ENCODE measurements around the gene TRAF3IP1. TPM values are rescaled to one million over a fixed set of nuclear protein-coding genes. Genes with fewer than 3 reads are reported as not detected.

TRAF3IP1 gene
- total RNA-seq, 2 experiments from 2014 or later, result 3.6 to 6.1 TPM

- intact Hi-C loops (cut with micrococcal nuclease), result no loop called here
- Mint-ChIP-seq H3K27ac (no peak overlapping the region), H3K4me3 (peak overlapping the region; percentile 89), H3K36me3 (ENCODE audit: low read depth) (no peaks in the 10 kb centered on the region), H3K4me1 (ENCODE audit: low read depth) (peaks cover 32% of the 10 kb centered on the region), H3K9me3 (no peaks in the 10 kb centered on the region), H3K27me3 (ENCODE audit: low read depth) (no peaks in the 10 kb centered on the region)
- CTCF ChIA-PET, result interaction anchor here (1.2 kb wide), 1 partner anchor 67 kb away, joined by 3 read pairs; no protein-coding TSS in a partner anchor
- peak; percentile 39 for DNase-seq
These were observed 30.2 kb upstream of the TRAF3IP1 start for GRCh38 chr2:238290091-238290509.

GRCh38 chr2:238290715-238291549 is 29.4 kb upstream of the TRAF3IP1 start:
- Mint-ChIP-seq H3K27me3 (ENCODE audit: low read depth) (no peaks in the 10 kb centered on the region), H3K4me3 (no peak overlapping the region), H3K9me3 (no peaks in the 10 kb centered on the region), H3K36me3 (ENCODE audit: low read depth) (no peaks in the 10 kb centered on the region), H3K27ac (no peak overlapping the region), H3K4me1 (ENCODE audit: low read depth) (peaks cover 28% of the 10 kb centered on the region)
- CTCF ChIA-PET, result no interaction called here
- intact Hi-C loops (cut with micrococcal nuclease), result no loop called here
- DNase-seq, result no peak

GRCh38 chr2:238291550-238292281 is 28.6 kb upstream of the TRAF3IP1 start:
- Mint-ChIP-seq H3K27me3 (ENCODE audit: low read depth) (no peaks in the 10 kb centered on the region), H3K4me3 (no peak overlapping the region), H3K9me3 (no peaks in the 10 kb centered on the region), H3K4me1 (ENCODE audit: low read depth) (peaks cover 25% of the 10 kb centered on the region), H3K27ac (no peak overlapping the region), H3K36me3 (ENCODE audit: low read depth) (no peaks in the 10 kb centered on the region)
- CTCF ChIA-PET, result interaction anchor here (0.5 kb wide), 1 partner anchor 17 kb away, joined by 3 read pairs; no protein-coding TSS in a partner anchor
- intact Hi-C loops (cut with micrococcal nuclease), result no loop called here
- no peak for DNase-seq

DNA sequence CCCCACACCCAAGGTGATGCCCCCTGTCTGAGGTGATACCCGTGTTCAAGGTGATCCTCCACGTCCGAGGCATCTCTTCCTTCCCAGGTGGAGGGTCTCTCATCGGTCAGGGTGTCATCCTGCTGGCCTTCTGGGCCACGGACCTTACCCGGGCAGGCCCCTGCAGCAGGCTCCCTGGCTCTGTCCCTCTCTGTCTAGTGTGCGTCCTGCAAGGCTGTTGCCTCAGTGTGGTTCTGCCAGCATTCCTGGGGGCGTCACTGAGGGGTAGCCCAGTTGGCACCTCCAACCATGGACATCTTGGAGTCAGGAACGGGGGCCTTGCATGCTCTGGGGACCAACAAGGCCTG is 26.3 kb upstream of the TRAF3IP1 start:
- intact Hi-C loops (cut with micrococcal nuclease), result no loop called here
- peaks cover 13% of the 10 kb centered on the region for H3K4me1 Mint-ChIP-seq (ENCODE audit: low read depth)
- CTCF ChIA-PET, result no interaction called here
- H3K9me3 Mint-ChIP-seq, result no peaks in the 10 kb centered on the region
- H3K27me3 Mint-ChIP-seq (ENCODE audit: low read depth), result no peaks in the 10 kb centered on the region
- DNase-seq, result no peak
- H3K27ac Mint-ChIP-seq, result no peak overlapping the region
- H3K4me3 Mint-ChIP-seq, result no peak overlapping the region
- no peaks in the 10 kb centered on the region for H3K36me3 Mint-ChIP-seq (ENCODE audit: low read depth)

DNA sequence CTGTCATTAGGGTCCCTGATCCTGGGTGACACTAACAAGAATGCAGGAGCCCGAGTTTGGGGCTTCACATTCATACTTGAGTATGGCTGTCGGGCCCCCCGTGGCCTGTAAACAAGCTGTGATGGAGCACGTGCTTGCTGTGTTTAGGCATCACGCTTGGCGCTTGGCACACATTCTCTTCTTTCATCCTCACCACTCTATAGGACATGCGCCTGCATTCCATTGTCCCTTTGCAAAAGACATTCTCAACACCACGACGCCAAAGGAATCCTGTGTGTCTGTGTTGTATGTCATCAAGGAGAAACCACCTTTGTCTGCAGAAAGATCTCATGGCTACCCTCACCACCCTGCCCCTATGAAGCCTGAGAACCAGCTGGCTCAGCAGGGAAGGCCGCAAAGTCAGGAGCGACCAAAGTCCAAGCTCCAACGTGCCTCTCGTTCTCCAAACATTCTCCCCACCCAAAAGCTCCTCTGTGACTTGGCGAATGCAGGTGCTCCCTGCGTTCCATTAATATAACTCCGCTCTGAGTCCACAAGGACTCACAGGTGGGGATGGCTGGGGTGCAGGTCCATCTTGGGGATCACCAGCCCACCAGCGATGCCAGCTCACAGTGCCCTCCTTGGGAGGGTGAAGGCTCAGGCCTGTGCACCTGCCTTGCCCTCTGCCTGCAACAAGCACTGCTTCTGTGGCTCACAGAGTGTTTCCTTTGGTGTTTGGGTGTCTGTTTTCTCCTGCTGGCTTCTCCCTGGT is 25.8 kb upstream of the TRAF3IP1 start:
- H3K4me3 Mint-ChIP-seq, result no peak overlapping the region
- H3K4me1 Mint-ChIP-seq (ENCODE audit: low read depth), result peaks cover 8% of the 10 kb centered on the region
- no peaks in the 10 kb centered on the region for H3K27me3 Mint-ChIP-seq (ENCODE audit: low read depth)
- no peak for DNase-seq
- no peaks in the 10 kb centered on the region for H3K9me3 Mint-ChIP-seq
- no peak overlapping the region for H3K27ac Mint-ChIP-seq
- CTCF ChIA-PET, result no interaction called here
- intact Hi-C loops (cut with micrococcal nuclease), result no loop called here
- H3K36me3 Mint-ChIP-seq (ENCODE audit: low read depth), result no peaks in the 10 kb centered on the region

GRCh38 chr2:238295144-238296112 is 24.9 kb upstream of the TRAF3IP1 start:
- Mint-ChIP-seq H3K4me3 (no peak overlapping the region), H3K27ac (no peak overlapping the region), H3K4me1 (ENCODE audit: low read depth) (no peaks in the 10 kb centered on the region), H3K9me3 (no peaks in the 10 kb centered on the region), H3K27me3 (ENCODE audit: low read depth) (no peaks in the 10 kb centered on the region), H3K36me3 (ENCODE audit: low read depth) (no peaks in the 10 kb centered on the region)
- DNase-seq, result no peak
- CTCF ChIA-PET, result no interaction called here
- intact Hi-C loops (cut with micrococcal nuclease), result no loop called here

DNA sequence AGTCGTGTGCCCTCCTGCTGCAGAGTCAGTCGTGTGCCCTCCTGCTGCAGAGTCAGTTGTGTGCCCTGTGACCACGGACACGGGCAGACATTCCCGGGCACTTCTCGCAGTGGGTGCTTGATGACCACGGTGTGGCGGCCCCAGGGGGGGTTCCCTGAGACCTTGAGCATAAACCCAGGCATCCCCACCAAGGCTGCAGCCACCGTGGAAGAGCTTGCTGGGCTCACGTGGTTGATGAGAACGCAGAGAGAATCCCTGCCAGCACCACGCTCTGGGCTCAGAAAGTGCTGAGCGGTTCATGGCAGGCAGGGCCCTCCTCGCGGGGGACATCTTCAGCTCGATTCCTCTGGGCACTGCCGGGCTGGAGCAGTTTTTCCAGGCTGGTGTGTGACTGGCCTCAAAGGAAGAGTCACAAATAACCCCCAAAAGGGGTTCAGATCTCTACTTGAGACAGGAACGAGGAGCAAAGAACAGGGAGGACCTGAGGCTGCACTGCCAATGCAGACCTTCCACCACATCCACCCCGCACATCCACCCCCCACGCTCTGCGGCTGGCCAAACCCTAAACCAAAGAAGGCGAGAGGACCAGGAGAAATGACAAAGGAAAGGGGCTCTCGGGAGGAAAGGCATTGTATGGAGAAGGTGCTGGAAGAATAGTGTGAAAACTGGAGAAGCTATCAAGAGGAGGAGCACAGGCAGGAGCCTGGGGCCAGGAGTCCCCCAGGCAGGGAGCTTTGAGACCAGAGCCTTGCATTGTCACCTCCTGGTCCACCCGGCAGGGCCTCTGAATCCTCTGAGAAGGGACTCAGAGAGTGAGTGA is 23.5 kb upstream of the TRAF3IP1 start:
- CTCF ChIA-PET, result no interaction called here
- Mint-ChIP-seq H3K4me3 (no peak overlapping the region), H3K27me3 (ENCODE audit: low read depth) (no peaks in the 10 kb centered on the region), H3K9me3 (no peaks in the 10 kb centered on the region), H3K27ac (no peak overlapping the region), H3K36me3 (ENCODE audit: low read depth) (no peaks in the 10 kb centered on the region), H3K4me1 (ENCODE audit: low read depth) (no peaks in the 10 kb centered on the region)
- intact Hi-C loops (cut with micrococcal nuclease), result no loop called here
- no peak for DNase-seq

DNA sequence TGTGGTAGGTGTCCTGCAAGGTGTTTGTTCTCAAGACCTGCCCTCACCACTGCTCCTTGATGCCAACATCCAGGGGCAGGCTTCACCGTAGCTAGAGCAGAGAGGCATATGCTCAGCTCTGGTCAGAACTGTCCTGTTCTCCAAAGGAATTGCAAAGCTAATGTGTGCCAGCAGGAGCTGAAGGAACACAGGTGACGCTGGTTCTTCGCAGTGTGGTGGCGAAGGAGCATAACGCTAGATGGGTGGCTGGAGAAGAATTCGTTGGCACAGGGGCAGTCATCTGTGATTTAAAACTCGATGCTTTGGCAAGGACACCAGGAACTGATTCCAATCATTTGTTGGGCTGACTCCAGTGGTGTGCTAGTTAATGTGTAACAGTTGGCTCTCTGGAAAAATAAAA is 20.5 kb upstream of the TRAF3IP1 start:
- DNase-seq, result no peak
- Mint-ChIP-seq H3K9me3 (no peaks in the 10 kb centered on the region), H3K4me3 (no peak overlapping the region), H3K27me3 (ENCODE audit: low read depth) (no peaks in the 10 kb centered on the region), H3K4me1 (ENCODE audit: low read depth) (no peaks in the 10 kb centered on the region), H3K27ac (no peak overlapping the region), H3K36me3 (ENCODE audit: low read depth) (no peaks in the 10 kb centered on the region)
- CTCF ChIA-PET, result no interaction called here
- intact Hi-C loops (cut with micrococcal nuclease), result no loop called here

DNA sequence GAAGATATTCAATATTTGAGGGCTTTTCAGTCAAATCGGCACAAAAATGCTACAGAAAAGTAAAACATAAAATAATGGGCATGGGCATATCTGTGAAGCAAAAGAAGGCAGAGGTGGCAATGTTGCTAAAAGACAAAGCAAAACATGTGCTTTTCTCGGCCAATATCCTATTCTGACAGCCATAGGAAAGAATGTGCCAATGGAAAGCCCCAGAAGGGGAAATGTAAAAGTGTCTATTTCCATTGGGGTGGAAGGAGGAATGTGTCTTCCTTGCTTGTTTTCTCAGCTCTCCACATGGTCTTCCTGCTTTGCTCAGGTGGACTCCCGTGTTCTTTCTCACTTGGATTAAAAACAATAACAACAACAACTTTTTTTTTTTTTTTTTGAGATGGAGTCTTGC is 18.2 kb upstream of the TRAF3IP1 start:
- Mint-ChIP-seq H3K4me1 (ENCODE audit: low read depth) (no peaks in the 10 kb centered on the region), H3K36me3 (ENCODE audit: low read depth) (no peaks in the 10 kb centered on the region), H3K9me3 (no peaks in the 10 kb centered on the region), H3K27ac (no peak overlapping the region), H3K27me3 (ENCODE audit: low read depth) (no peaks in the 10 kb centered on the region), H3K4me3 (no peak overlapping the region)
- CTCF ChIA-PET, result interaction anchor here (0.7 kb wide), 1 partner anchor 91 kb away, joined by 3 read pairs; no protein-coding TSS in a partner anchor
- no peak for DNase-seq
- intact Hi-C loops (cut with micrococcal nuclease), result no loop called here

DNA sequence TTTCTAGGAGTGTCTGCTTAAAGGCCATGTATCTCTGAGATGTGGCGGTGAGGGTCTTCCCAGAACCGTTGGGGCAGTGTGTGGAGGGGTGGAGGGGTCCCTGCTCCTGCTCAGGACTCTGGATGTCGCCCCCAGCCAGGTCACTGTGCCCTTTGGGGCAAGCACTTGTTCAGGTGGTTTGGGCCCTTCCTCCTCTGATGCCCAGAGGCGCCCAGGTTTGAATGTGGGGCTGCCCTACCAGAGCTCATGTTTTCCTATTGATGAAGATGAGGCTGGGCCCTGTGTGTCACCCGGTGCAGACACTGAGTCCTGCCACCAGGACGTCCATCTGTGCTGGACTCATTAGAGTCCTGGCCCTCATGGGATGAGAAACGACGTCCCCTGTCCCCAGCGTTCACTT is 17.6 kb upstream of the TRAF3IP1 start:
- H3K4me1 Mint-ChIP-seq (ENCODE audit: low read depth), result no peaks in the 10 kb centered on the region
- no peak for DNase-seq
- no peak overlapping the region for H3K27ac Mint-ChIP-seq
- intact Hi-C loops (cut with micrococcal nuclease), result no loop called here
- no peaks in the 10 kb centered on the region for H3K27me3 Mint-ChIP-seq (ENCODE audit: low read depth)
- CTCF ChIA-PET, result no interaction called here
- no peaks in the 10 kb centered on the region for H3K9me3 Mint-ChIP-seq
- H3K36me3 Mint-ChIP-seq (ENCODE audit: low read depth), result no peaks in the 10 kb centered on the region
- no peak overlapping the region for H3K4me3 Mint-ChIP-seq

GRCh38 chr2:238304116-238304515 is 16.2 kb upstream of the TRAF3IP1 start:
- Mint-ChIP-seq H3K4me1 (ENCODE audit: low read depth) (no peaks in the 10 kb centered on the region), H3K27me3 (ENCODE audit: low read depth) (peaks cover 2% of the 10 kb centered on the region), H3K9me3 (no peaks in the 10 kb centered on the region), H3K36me3 (ENCODE audit: low read depth) (no peaks in the 10 kb centered on the region), H3K4me3 (no peak overlapping the region), H3K27ac (no peak overlapping the region)
- CTCF ChIA-PET, result interaction anchor here (0.7 to 1.0 kb wide), 2 partner anchors 40 to 1623 kb away, joined by 3 read pairs; no protein-coding TSS in a partner anchor
- intact Hi-C loops (cut with micrococcal nuclease), result no loop called here
- no peak for DNase-seq

Data from activated naive CD4-positive, alpha-beta T cell treated with anti-CD3 and anti-CD28 coated beads for 36 hours (primary cell).